ENCODE measurements around the gene NR1I3. TPM values are rescaled to one million over a fixed set of nuclear protein-coding genes. Genes with fewer than 3 reads are reported as not detected.

Gene NR1I3
- total and polyA plus RNA-seq, 2 of the 13 experiments (the other 11 are each of a cell fraction or from before 2014, with no cell fraction given), result 0.62 to 0.95 TPM

- TF ChIP-seq ARNTL (CRISPR knock-in tag; IDR thresholded peaks at IDR 0.05), result peak; percentile 50; the same call in 1 of the 2 replicates
- 0 out of 2 replicates have a peak, but pooled peaks have one; percentile 8 for TF ChIP-seq MLLT10 (CRISPR knock-in tag; IDR thresholded peaks at IDR 0.05)
- no peak for TF ChIP-seq U2AF2 (IDR thresholded peaks at IDR 0.05; ENCODE audit: low read depth, low read length)
- TF ChIP-seq ZNF34 (CRISPR knock-in tag; IDR thresholded peaks at IDR 0.05; ENCODE audit: borderline replicate concordance), result 0 out of 2 replicates have a peak, but pooled peaks have one; percentile 54
- 0 out of 2 replicates have a peak, but pooled peaks have one; percentile 17 for TF ChIP-seq ZNF800 (CRISPR knock-in tag; IDR thresholded peaks at IDR 0.05)
- TF ChIP-seq ARID2 (CRISPR knock-in tag; IDR thresholded peaks at IDR 0.05; ENCODE audit: borderline replicate concordance), result 0 out of 2 replicates have a peak, but pooled peaks have one; percentile 35
- TF ChIP-seq GATAD1 (CRISPR knock-in tag; IDR thresholded peaks at IDR 0.05), result no peak
- TF ChIP-seq SRY (CRISPR knock-in tag; IDR thresholded peaks at IDR 0.05), result 0 out of 2 replicates have a peak, but pooled peaks have one; percentile 13
- no peak for TF ChIP-seq AHDC1 (CRISPR knock-in tag; IDR thresholded peaks at IDR 0.05; ENCODE audit: borderline replicate concordance)
- 0 out of 2 replicates have a peak, but pooled peaks have one; percentile 12 for TF ChIP-seq TRAFD1 (CRISPR knock-in tag; IDR thresholded peaks at IDR 0.05; ENCODE audit: borderline replicate concordance)
- 0 out of 2 replicates have a peak, but pooled peaks have one; percentile 66 for TF ChIP-seq CC2D1A (CRISPR knock-in tag; IDR thresholded peaks at IDR 0.05)
These were observed 18.7 kb downstream of the NR1I3 start (continued) for GRCh38 chr1:161219078-161219892.
